Measurements from ENCODE around the gene ABCG5. TPM values are rescaled to one million over a fixed set of nuclear protein-coding genes. Genes with fewer than 3 reads are reported as not detected.

Gene ABCG5
- total RNA-seq: not detected
- polyA plus RNA-seq (2013, experiment 1 of 2): not detected
- not detected for polyA plus RNA-seq (2013, experiment 2 of 2)
- long read RNA-seq, experiment 1: 0 reads
- long read RNA-seq, experiment 2: 0 reads
- long read RNA-seq, experiment 3: 0 reads
- long read RNA-seq, experiment 4: 0 reads

DNA sequence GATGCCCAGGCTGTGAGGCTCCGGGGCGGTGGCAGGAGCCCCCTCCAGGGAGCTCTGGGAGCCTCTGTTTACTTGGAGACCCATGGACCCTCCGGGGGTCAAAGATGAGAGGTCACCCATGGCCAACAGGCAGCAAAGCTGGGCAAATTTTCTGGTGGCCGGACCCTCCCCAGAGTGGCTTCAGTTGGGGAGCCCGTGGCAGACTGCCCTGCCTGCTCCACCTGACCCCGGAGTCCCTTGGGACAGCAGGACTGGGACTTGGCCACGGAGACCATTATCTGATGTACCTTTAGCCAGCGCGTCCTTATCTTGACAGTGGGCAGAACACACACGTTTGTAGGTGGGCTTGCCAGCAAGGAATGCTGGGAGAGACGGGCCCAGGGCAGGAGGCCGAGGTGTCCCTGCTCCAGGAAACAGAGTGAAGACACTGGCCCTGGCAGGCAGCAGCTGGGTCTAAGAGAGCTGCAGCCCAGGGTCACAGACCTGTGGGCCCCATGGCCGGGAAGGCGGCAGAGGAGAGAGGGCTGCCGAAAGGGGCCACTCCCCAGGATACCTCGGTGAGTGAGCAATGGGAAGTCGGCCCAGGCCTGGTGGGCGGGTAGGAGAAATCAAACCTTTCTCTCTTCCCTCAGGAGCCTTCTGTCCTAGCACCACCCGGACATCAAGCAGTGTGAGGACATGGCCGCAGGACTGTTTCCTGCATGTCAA lies at the start of gene ABCG5, which contains the start of gene ABCG8:
Gene ABCG5 (minus strand): TSS at position 280 of the 708 bp plus-strand sequence. CDS start 160 bp downstream, at position 120.
Gene ABCG8 (plus strand): TSS at position 412 of the 708 bp plus-strand sequence. CDS start 83 bp downstream, at position 495.
- H3K27me3 ChIP-seq (ENCODE audit: control insufficient read depth, insufficient read depth, low read length, poor library complexity, severe bottlenecking): no peaks in the 10 kb centered on the region
- DNase-seq: no peak
- no peaks in the 10 kb centered on the region for H3K36me3 ChIP-seq (ENCODE audit: control insufficient read depth, insufficient read depth, low read length)
- peaks cover 2% of the 10 kb centered on the region for H3K27me3 Mint-ChIP-seq (ENCODE audit: insufficient read depth)
- no peak within 1 kb of the TSS for H3K4me3 Mint-ChIP-seq
- H3K9me3 Mint-ChIP-seq: no peaks in the 10 kb centered on the region
- TF ChIP-seq CTCF (conservative IDR thresholded peaks at IDR 0.05): no peak
- no peaks in the 10 kb centered on the region for H3K4me1 Mint-ChIP-seq
- H3K27ac Mint-ChIP-seq: no peak within 1 kb of the TSS
- no peak within 1 kb of the TSS for H3K27ac ChIP-seq (ENCODE audit: low read depth, low read length)
- WGBS, 2 experiments (ENCODE audit: insufficient coverage in 1 of 2, insufficient read length in 1 of 2): 93 to 94% methylated on average over 17 to 20 of the region's 20 CpGs
- H3K9ac ChIP-seq (ENCODE audit: extremely low read depth, low read length, poor library complexity, severe bottlenecking): no peak within 1 kb of the TSS
- no peaks in the 10 kb centered on the region for H3K36me3 Mint-ChIP-seq (ENCODE audit: low read depth)
- H3K4me3 ChIP-seq (ENCODE audit: low read length): no peak within 1 kb of the TSS
- H3K4me1 ChIP-seq (ENCODE audit: control insufficient read depth, insufficient read depth, low read length): no peaks in the 10 kb centered on the region
- H3K9me3 ChIP-seq (ENCODE audit: control insufficient read depth, low read length): no peaks in the 10 kb centered on the region

DNA sequence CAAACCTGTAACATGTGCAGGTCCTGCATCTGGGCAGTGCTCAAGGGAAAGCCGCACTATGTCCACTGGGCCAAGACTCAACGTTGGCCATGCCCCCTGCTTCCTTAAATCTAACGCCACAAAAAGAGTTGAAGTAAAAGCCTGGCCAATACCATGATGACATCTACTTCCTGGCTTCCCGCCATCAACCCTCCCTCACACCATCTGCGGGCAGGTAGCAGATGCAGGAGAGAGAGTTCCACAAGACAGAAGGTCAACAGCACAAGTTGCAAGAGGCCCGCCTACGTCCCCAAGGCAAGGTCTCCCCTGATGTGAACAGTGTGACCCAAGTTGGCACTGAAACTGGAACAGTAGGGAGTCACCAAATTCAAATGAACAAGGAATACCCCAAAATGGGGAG lies 48.5 kb upstream of the ABCG5 start:
- DNase-seq: no peak
- no peaks in the 10 kb centered on the region for H3K27me3 ChIP-seq (ENCODE audit: control insufficient read depth, insufficient read depth, low read length, poor library complexity, severe bottlenecking)
- no peaks in the 10 kb centered on the region for H3K9me3 Mint-ChIP-seq
- H3K9ac ChIP-seq (ENCODE audit: extremely low read depth, low read length, poor library complexity, severe bottlenecking): no peak overlapping the region
- no peak overlapping the region for H3K27ac ChIP-seq (ENCODE audit: low read depth, low read length)
- H3K27ac Mint-ChIP-seq: peak overlapping the region; percentile 72
- H3K4me1 ChIP-seq (ENCODE audit: control insufficient read depth, insufficient read depth, low read length): no peaks in the 10 kb centered on the region
- peaks cover 79% of the 10 kb centered on the region for H3K36me3 ChIP-seq (ENCODE audit: control insufficient read depth, insufficient read depth, low read length)
- no peaks in the 10 kb centered on the region for H3K4me1 Mint-ChIP-seq
- WGBS, 2 experiments (ENCODE audit: insufficient coverage in 1 of 2, insufficient read length in 1 of 2): 97% methylated on average over 5 to 7 of the region's 7 CpGs
- H3K9me3 ChIP-seq (ENCODE audit: control insufficient read depth, low read length): no peaks in the 10 kb centered on the region
- H3K36me3 Mint-ChIP-seq (ENCODE audit: low read depth): peaks cover 66% of the 10 kb centered on the region
- TF ChIP-seq CTCF (conservative IDR thresholded peaks at IDR 0.05): no peak
- H3K27me3 Mint-ChIP-seq (ENCODE audit: insufficient read depth): no peaks in the 10 kb centered on the region
- H3K4me3 ChIP-seq (ENCODE audit: low read length): no peak overlapping the region
- H3K4me3 Mint-ChIP-seq: no peak overlapping the region

DNA sequence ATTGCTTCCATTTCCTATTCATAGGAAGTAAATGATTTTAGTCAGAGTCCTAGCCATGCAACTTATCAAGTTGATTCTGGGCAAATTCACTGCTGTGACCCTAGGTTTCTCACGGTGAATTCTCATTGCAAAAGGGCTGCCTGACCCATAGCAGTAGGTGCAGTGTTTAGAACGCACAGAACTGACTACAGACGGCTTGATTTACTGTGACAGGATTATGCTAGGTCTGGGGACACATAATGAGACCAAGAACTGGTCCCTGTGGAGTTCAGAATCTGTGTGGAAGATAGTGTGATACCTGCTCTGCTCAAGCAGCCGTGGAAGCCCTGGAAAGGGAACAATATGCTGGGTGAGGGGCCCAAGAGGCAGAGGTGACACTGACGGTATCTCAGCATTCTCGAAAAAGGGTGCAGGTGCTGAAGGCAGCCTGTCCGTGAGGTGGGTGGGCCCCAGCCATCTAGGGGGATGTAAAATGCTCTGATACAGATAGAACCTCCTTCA lies 46.5 kb upstream of the ABCG5 start:
- Histone ChIP-seq H3K9ac (ENCODE audit: extremely low read depth, low read length, poor library complexity, severe bottlenecking) (no peak overlapping the region), H3K27me3 (ENCODE audit: control insufficient read depth, insufficient read depth, low read length, poor library complexity, severe bottlenecking) (no peaks in the 10 kb centered on the region), H3K27ac (ENCODE audit: low read depth, low read length) (no peak overlapping the region), H3K36me3 (ENCODE audit: control insufficient read depth, insufficient read depth, low read length) (peaks cover 59% of the 10 kb centered on the region), H3K4me1 (ENCODE audit: control insufficient read depth, insufficient read depth, low read length) (no peaks in the 10 kb centered on the region), H3K9me3 (ENCODE audit: control insufficient read depth, low read length) (no peaks in the 10 kb centered on the region), H3K4me3 (ENCODE audit: low read length) (no peak overlapping the region)
- H3K4me3 Mint-ChIP-seq: no peak overlapping the region
- H3K36me3 Mint-ChIP-seq (ENCODE audit: low read depth): peaks cover 47% of the 10 kb centered on the region
- H3K27ac Mint-ChIP-seq: no peak overlapping the region
- no peaks in the 10 kb centered on the region for H3K27me3 Mint-ChIP-seq (ENCODE audit: insufficient read depth)
- 90 to 96% methylated on average over 3 to 7 of the region's 7 CpGs for WGBS, 2 experiments (ENCODE audit: insufficient coverage in 1 of 2, insufficient read length in 1 of 2)
- H3K4me1 Mint-ChIP-seq: peaks cover 5% of the 10 kb centered on the region
- no peaks in the 10 kb centered on the region for H3K9me3 Mint-ChIP-seq
- DNase-seq: no peak
- TF ChIP-seq CTCF (conservative IDR thresholded peaks at IDR 0.05): no peak
